HepG2 (cell line): ENCODE results near the gene PRMT5. TPM values are rescaled to one million over a fixed set of nuclear protein-coding genes. Genes with fewer than 3 reads are reported as not detected.
A peak's percentile ranks its signal among the peaks of the same experiment; 100 is the strongest.

Experiments
- ARID3A ChIP-seq: IDR thresholded peaks from 2 replicates; pipeline ENCODE4 v1.6.1; 2012; ENCODE audit warnings: low read depth, low read length, improper control_type of control experiment
- HNRNPH1 ChIP-seq: fragments of 200-400 bp; formaldehyde crosslinking; optimal IDR thresholded peaks from 2 replicates; pipeline ENCODE3; 2017; ENCODE audit warnings: mild to moderate bottlenecking, low read depth, low read length
- HNRNPL ChIP-seq: fragments of 200-400 bp; formaldehyde crosslinking; IDR thresholded peaks from 2 replicates; pipeline ENCODE4 v1.6.1; 2017; ENCODE audit warnings: mild to moderate bottlenecking, low read depth, low read length
- IRF1 ChIP-seq: sonication (generic); formaldehyde crosslinking; IDR thresholded peaks from 2 replicates; pipeline ENCODE4 v1.4.0; 2020; ENCODE audit warnings: low read depth, mild to moderate bottlenecking, missing genetic modification reagents
- MBD4 ChIP-seq: IDR thresholded peaks from 2 replicates; pipeline ENCODE4 v1.6.1; 2012; ENCODE audit warnings: low read length, inconsistent platforms, borderline replicate concordance
- MTF2 ChIP-seq: sonication (generic); formaldehyde crosslinking; IDR thresholded peaks from 2 replicates; pipeline ENCODE4 v1.5.0; 2020; ENCODE audit warnings: missing genetic modification reagents, borderline replicate concordance
- PBX3 ChIP-seq: sonication (generic); formaldehyde crosslinking; IDR thresholded peaks from 2 replicates; pipeline ENCODE4 v1.8.1; 2023; ENCODE audit warnings: missing genetic modification reagents, inconsistent platforms, borderline replicate concordance
- RAD51 ChIP-seq: fragments of 450-650 bp; IDR thresholded peaks from 2 replicates; pipeline ENCODE4 v1.6.1; 2016; ENCODE audit warnings: borderline replicate concordance
- RCOR2 ChIP-seq: IDR thresholded peaks from 2 replicates; pipeline ENCODE4 v1.6.1; 2016; ENCODE audit warnings: missing biosample characterization, missing genetic modification reagents
- SNAPC2 ChIP-seq: sonication (generic); formaldehyde crosslinking; IDR thresholded peaks from 2 replicates; pipeline ENCODE4 v1.8.1; 2022; ENCODE audit warnings: mild to moderate bottlenecking, missing genetic modification reagents
- ZNF234 ChIP-seq: sonication (generic); formaldehyde crosslinking; conservative IDR thresholded peaks from 2 replicates; pipeline ENCODE4 v1.5.1; 2020; ENCODE audit warnings: mild to moderate bottlenecking, missing genetic modification reagents
- ZNF512 ChIP-seq: sonication (generic); formaldehyde crosslinking; IDR thresholded peaks from 2 replicates; pipeline ENCODE4 v1.4.0; 2020; ENCODE audit warnings: mild to moderate bottlenecking, missing genetic modification reagents
- ZNF597 ChIP-seq: sonication (generic); formaldehyde crosslinking; IDR thresholded peaks from 2 replicates; pipeline ENCODE4 v1.5.0; 2020; ENCODE audit warnings: missing genetic modification reagents
- ZNF670 ChIP-seq: sonication (generic); formaldehyde crosslinking; IDR thresholded peaks from 2 replicates; pipeline ENCODE4 v1.8.0; 2022; ENCODE audit warnings: mild to moderate bottlenecking, missing genetic modification reagents, borderline replicate concordance
- ZNF773 ChIP-seq: sonication (generic); formaldehyde crosslinking; IDR thresholded peaks from 2 replicates; pipeline ENCODE4 v1.4.0; 2020; ENCODE audit warnings: missing genetic modification reagents, borderline replicate concordance
- ZNF777 ChIP-seq: sonication (generic); formaldehyde crosslinking; IDR thresholded peaks from 2 replicates; pipeline ENCODE4 v1.4.0; 2020; ENCODE audit warnings: missing genetic modification reagents
- ZSCAN29 ChIP-seq: sonication (generic); formaldehyde crosslinking; conservative IDR thresholded peaks from 2 replicates; pipeline ENCODE4 v1.4.0; 2020; ENCODE audit warnings: mild to moderate bottlenecking, missing genetic modification reagents
- polyA plus RNA-seq, 8 experiments: library from polyadenylated mRNA; depleted of rRNA in 3 of 8; stranded (reverse) in 7 of 8; unstranded in 1 of 8; fragments of >200 nt; fragmentation: Illumina TruSeq in 4 of 8; extraction: Trizol in 4 of 8; gene quantifications; 2 replicates each; pipeline versions ENCODE4 v1.2.1 to v1.2.3, GENCODE V29; 2011 to 2016; ENCODE audit warnings: low read depth in 4 of 8, missing spikeins in 1 of 8, mixed read lengths in 1 of 8; ENCODE audit not compliant: insufficient read depth in 1 of 8
- total RNA-seq, 5 experiments: library from RNA; depleted of rRNA; stranded (reverse); fragments of >200 nt; fragmentation: Illumina TruSeq; extraction: Trizol; gene quantifications; 2 replicates each; pipeline ENCODE4 v1.2.3, GENCODE V29; 2016; ENCODE audit warnings: low read depth in 1 of 5

PRMT5 gene
- total and polyA plus RNA-seq, 2 of the 13 experiments (the other 11 are each of a cell fraction or from before 2014, with no cell fraction given): 210 to 354 TPM

DNA sequence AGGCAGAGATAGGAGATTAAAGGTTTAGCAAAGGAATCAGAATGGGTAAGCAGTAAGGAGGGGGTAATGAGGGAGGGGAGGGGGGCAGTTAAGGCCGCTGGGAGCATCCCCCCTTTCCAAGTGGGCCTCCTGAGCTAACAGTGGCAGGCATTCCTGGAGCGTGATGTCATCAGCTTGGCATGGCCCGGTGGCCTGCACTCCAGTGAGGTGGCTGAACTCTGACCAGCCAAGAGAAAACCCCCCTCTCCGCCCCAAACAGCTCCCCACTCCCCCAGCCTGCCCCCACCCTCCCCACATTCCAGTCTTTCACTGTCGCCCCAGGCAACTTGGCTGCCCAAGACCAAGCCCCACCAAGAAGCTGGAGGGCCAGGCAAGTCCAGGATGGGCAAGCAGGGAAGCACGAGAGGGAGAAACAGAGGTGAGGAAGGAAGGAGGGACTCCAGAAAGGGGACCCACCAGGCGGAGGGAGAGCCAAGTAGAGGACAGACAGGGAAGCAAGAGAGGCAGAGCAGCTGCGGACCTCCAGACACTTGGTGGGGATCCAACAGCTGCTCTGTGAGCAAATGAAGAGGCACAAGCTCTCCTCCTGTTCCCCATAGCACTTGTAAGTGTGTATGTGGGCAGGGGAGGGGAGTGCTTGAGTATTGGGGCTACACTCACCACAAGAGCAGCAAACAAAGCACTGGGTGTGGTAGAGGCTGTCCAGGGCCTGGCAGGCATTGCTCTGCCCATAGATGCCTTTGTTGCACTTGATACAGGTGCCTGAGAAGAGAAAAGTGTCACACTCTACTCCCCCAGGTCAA is 48.7 kb upstream of the PRMT5 start (continued):
- TF ChIP-seq PBX3 (CRISPR knock-in tag): no peak
- no peak for TF ChIP-seq ZNF512 (CRISPR knock-in tag)
- no peak for TF ChIP-seq ZNF597
- no peak for TF ChIP-seq SNAPC2
- TF ChIP-seq ZSCAN29 (CRISPR knock-in tag): 0 out of 2 replicates have a peak, but pooled peaks have one; percentile 55
- TF ChIP-seq ZNF670 (CRISPR knock-in tag): no peak
- TF ChIP-seq ZNF773 (CRISPR knock-in tag): no peak
- 0 out of 2 replicates have a peak, but pooled peaks have one; percentile 19 for TF ChIP-seq RAD51
- TF ChIP-seq MTF2: no peak
- TF ChIP-seq RCOR2 (CRISPR knock-in tag): peak; percentile 74; the same call in 1 of the 2 replicates
- peak; percentile 54; the same call in 1 of the 2 replicates for TF ChIP-seq IRF1 (CRISPR knock-in tag)
- no peak for TF ChIP-seq ZNF234 (CRISPR knock-in tag)
- no peak for TF ChIP-seq MBD4
- TF ChIP-seq ZNF777: no peak
- TF ChIP-seq HNRNPH1: no peak
- TF ChIP-seq HNRNPL: peak; percentile 82; the same call in 1 of the 2 replicates
- peak; percentile 92 for TF ChIP-seq ARID3A
